GM12864 (cell line): ENCODE measurements around the gene HS3ST1.

Source experiments
- DNase-seq: peaks from one replicate; pipeline ENCODE4 v3.0.0-alpha.2; 2011; ENCODE audit warnings: low read depth
- H3K4me3 ChIP-seq: 2 replicates; pipeline ENCODE4 v1.5.1; 2011; ENCODE audit warnings: mild to moderate bottlenecking, low read depth, low read length, control low read depth
- TF ChIP-seq, protein P1 (sequence below): IDR thresholded peaks from 2 replicates; pipeline ENCODE4 v1.5.1; 2011; ENCODE audit warnings: low read depth, mild to moderate bottlenecking, moderate library complexity, low read length, control low read depth, inconsistent platforms; ENCODE audit errors: missing control alignments

The HS3ST1 gene

DNA sequence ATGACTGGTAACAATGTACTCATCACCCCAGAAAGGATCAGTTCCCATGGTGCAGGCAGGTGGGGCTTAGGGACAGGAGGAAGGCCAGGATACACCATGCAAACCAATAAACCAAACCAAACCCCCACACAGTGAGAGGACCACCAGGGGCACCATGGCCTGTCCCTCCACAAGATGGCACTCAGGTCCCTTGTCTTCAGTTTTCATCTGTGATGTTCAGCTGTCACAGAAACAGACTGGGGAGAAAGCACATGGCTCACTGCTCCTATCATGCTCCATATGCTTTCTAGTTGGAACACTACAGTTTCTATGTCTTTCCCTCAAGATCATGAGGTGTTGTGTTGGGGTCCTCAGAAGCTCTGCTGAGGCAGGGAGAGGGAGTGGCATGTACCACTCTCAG is 10.1 kb downstream of the HS3ST1 start:
- TF ChIP-seq, protein P1, sequence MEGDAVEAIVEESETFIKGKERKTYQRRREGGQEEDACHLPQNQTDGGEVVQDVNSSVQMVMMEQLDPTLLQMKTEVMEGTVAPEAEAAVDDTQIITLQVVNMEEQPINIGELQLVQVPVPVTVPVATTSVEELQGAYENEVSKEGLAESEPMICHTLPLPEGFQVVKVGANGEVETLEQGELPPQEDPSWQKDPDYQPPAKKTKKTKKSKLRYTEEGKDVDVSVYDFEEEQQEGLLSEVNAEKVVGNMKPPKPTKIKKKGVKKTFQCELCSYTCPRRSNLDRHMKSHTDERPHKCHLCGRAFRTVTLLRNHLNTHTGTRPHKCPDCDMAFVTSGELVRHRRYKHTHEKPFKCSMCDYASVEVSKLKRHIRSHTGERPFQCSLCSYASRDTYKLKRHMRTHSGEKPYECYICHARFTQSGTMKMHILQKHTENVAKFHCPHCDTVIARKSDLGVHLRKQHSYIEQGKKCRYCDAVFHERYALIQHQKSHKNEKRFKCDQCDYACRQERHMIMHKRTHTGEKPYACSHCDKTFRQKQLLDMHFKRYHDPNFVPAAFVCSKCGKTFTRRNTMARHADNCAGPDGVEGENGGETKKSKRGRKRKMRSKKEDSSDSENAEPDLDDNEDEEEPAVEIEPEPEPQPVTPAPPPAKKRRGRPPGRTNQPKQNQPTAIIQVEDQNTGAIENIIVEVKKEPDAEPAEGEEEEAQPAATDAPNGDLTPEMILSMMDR, result peak; percentile 41
- DNase-seq, result no peak
- no peak overlapping the region for H3K4me3 ChIP-seq

DNA sequence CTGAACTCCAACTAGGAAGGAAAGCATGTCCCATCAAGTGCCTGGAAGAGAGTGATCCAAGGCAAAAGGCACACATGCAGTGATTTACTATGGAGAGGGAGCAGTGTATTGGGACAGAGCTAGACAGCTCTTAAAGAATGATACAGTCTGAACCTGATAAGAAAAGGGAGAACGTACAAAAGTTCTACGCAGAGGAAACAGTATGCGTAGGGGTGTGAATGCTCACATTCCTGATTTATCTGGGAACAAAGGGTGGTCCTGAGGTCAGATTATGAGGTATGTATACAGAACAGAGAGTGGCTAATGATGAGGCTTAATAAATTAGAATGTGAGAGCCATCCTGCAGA is 12.0 kb downstream of the HS3ST1 start:
- H3K4me3 ChIP-seq, result no peak overlapping the region
- no peak for DNase-seq
- TF ChIP-seq, protein P1, result no peak

DNA sequence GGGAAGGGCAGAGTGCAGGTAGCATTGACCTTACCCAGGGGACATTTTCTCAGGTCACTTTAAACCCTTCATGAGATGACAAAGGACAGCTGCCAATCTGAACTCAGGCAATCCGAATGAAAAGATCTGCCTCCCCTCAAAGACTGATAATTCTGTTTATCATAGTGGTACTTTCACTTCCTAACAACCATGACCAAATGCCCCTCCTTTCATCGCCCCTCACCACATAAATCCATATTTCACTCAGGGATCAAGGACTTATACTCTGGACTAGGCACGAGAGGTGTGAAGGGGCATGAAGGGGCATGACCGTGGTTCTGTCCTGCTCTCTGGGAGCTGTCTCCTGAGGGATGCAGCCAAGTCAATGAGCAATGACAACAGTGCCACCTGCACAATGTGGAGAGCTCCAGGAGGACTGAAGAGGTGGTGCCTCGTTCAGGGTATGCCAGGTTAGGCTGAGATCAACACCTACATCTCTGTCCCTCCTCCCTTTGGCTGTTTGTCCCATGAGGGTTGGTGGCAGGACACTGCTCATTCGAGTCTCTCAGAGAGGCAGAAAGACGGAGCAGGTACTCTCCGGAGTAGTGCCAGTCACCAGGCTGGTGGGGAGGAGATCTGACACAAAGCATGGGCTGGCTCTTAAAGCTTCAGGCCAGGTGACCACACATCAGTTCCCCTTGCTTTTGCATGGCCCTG is 12.5 kb downstream of the HS3ST1 start:
- no peak for DNase-seq
- TF ChIP-seq, protein P1, result no peak

DNA sequence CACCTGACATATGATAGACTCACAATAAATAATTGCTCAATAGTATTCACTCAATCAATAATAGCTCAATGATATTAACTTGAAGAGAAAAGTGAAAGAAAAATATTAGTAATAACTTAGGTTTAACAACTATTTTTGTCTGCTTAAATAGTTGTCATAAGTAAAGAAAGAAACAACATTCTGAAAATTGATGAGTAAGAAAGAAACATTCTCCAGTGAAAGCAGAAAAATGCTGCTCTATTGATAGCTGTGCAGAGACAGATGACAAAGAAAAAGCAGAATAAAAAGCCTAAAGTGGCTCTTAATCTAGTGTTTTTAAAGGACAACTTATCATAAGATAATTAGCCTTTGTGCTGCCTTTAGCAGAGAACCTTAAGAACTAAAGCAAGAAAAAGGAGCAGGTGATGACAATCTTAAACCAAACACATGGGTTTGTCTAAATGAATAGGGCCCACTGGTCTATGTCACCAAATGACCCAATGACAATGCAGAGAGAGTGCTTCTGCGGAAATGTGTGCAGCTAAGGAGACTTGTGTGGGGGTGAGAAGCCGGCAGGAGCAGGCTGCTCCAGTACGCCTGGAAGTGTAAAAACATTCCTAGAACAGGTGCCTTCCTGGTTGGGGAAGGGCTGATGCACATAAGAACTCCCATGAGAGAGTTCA is 13.2 kb downstream of the HS3ST1 start:
- TF ChIP-seq, protein P1, result no peak
- no peak overlapping the region for H3K4me3 ChIP-seq
- no peak for DNase-seq

More for the DNA sequence above, 12.5 kb downstream of the HS3ST1 start:
- H3K4me3 ChIP-seq, result no peak overlapping the region

DNA sequence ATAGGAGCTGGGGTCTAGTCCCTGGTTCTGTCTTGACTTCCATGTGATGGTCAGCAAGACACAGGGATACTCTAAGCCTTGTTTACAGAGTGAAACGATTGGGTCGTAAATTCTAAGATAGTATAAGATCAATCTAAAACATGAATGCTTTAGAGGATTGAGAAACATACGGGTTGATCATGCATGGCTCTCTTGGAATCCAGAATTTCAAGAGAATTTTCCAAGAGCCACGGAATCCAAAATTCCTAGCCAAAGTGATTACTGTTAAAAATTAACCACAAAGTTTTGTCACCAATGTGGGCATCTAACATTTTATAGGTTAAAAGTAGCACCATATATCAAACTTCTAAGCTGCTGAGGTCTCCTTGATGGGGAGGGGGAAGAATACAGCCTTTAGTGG is 16.5 kb downstream of the HS3ST1 start:
- no peak for DNase-seq
- TF ChIP-seq, protein P1, result no peak
- H3K4me3 ChIP-seq, result no peak overlapping the region

DNA sequence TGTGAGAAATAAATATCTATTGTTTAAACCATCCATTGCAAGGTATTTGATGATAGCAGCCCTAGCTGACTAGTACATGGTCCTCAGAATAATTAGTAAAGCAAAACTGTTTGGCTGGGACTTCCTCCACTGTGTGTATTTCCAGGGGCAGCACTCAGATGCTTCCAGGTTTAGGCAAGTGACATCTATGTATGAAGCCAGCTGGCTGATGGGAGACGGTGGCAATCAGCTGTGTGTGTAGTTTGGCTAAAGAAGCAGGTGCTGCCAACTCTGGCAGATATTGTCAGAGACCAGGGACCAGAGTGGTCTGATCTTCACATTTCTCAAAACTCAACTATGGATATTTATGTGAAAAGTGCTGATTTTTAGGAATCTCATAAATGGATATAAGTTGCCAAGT is 19.1 kb downstream of the HS3ST1 start:
- no peak overlapping the region for H3K4me3 ChIP-seq
- DNase-seq, result no peak
- TF ChIP-seq, protein P1, result no peak
